ENCODE results near the gene SEMA5A.

DNA sequence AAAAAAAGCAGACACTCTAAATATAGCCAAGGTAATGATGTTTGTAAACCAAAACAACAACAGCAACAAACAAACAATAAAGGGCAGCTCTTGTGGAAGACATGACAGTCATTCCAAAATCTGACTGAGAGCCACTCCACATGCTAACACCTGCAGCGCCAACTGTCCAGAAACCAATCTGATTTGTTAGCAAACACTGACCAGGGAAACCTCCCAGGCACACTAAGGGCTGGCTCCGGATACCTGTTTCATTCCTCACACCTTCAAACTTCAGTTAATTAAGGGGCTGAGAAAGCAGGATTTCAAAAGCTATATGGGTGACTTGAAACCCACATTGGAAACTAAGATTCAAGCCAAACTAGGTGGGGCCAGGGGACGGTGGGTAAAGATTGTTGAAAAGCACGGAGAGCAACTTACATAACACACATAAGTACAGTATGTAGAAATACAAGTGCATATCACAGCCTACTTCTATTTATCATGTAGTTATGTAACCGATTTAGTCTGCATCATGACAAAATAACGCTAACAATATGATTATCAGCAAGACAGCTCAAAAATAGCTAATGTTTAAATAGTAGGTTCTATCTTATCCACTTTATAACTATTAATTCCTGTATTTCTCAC, 203.6 kb downstream of the SEMA5A start:
- no peak for TF ChIP-seq CTCF (IDR thresholded peaks at IDR 0.05)
- TF ChIP-seq EZH2 (IDR thresholded peaks at IDR 0.05; ENCODE audit: borderline replicate concordance, insufficient read depth, low read depth, low read length, poor library complexity, severe bottlenecking): no peak

Measured in B cell (primary cell).